Natural killer cell (primary cell): ENCODE measurements around the gene NRF1. TPM values are rescaled to one million over a fixed set of nuclear protein-coding genes. Genes with fewer than 3 reads are reported as not detected.

Experiments
- ATAC-seq, 3 donors: fragments of 150-1000 bp in 2 of 3; fragments of 200-7000 bp in 1 of 3; cut with Tn5 transposase; 1 replicate in 1 of 3; 2 replicates in 2 of 3; pipeline ENCODE4 v1.10.0; 2021; ENCODE audit warnings: mild to moderate bottlenecking in 2 of 3, moderate library complexity in 2 of 3
- DNase-seq, 2 donors: peaks; one replicate each; pipeline versions ENCODE4 v3.0.0 to v3.0.0-alpha.2; 2013 to 2021; ENCODE audit warnings: mixed read lengths in 1 of 2
- H3K27ac ChIP-seq: one replicate; pipeline ENCODE4 v1.5.1; 2013; ENCODE audit warnings: mild to moderate bottlenecking, low read length
- H3K27me3 ChIP-seq: one replicate; pipeline ENCODE4 v1.6.1; 2013; ENCODE audit warnings: low read length; ENCODE audit not compliant: control insufficient read depth, insufficient read depth
- H3K36me3 ChIP-seq: one replicate; pipeline ENCODE4 v1.6.1; 2013; ENCODE audit warnings: low read length; ENCODE audit not compliant: control insufficient read depth, insufficient read depth
- H3K4me1 ChIP-seq: one replicate; pipeline ENCODE4 v1.6.1; 2013; ENCODE audit warnings: low read length; ENCODE audit not compliant: control insufficient read depth, insufficient read depth
- H3K4me3 ChIP-seq: one replicate; pipeline ENCODE4 v1.5.1; 2013; ENCODE audit warnings: low read length
- H3K9me3 ChIP-seq: one replicate; pipeline ENCODE4 v1.6.1; 2013; ENCODE audit warnings: low read length; ENCODE audit not compliant: control insufficient read depth, insufficient read depth
- H3K27ac Mint-ChIP-seq, 2 donors: one replicate each; pipeline ENCODE4 v1.8.0; 2022; ENCODE audit warnings: mild to moderate bottlenecking in 2 of 2, mixed read lengths in 2 of 2, moderate library complexity in 1 of 2
- H3K27me3 Mint-ChIP-seq, 2 donors: one replicate each; pipeline ENCODE4 v1.8.0; 2022; ENCODE audit warnings: low read depth in 2 of 2, mixed read lengths in 2 of 2
- H3K36me3 Mint-ChIP-seq: one replicate; pipeline ENCODE4 v1.8.0; 2022; ENCODE audit warnings: mixed read lengths
- H3K4me1 Mint-ChIP-seq, 2 donors: one replicate each; pipeline ENCODE4 v1.8.0; 2022; ENCODE audit warnings: mixed read lengths in 2 of 2
- H3K4me3 Mint-ChIP-seq: one replicate; pipeline ENCODE4 v1.8.0; 2022; ENCODE audit warnings: mild to moderate bottlenecking, moderate library complexity, mixed read lengths
- H3K9me3 Mint-ChIP-seq, 2 donors: one replicate each; pipeline ENCODE4 v1.8.0; 2022; ENCODE audit warnings: mixed read lengths in 2 of 2
- WGBS: methylation state at CpG from one replicate; pipeline ENCODE4 v1.1.7; 2013; ENCODE audit warnings: missing lambda C conversion rate; ENCODE audit not compliant: insufficient coverage; 5-methylcytosine and 5-hydroxymethylcytosine counted together
- intact Hi-C: fragments of 100-400 bp; cut with micrococcal nuclease; formaldehyde crosslinking; loops from one replicate; pipeline ENCODE4 v1.14.2; 2022
- total RNA-seq, 4 donors: library from RNA; stranded (reverse); fragments of 120-200 nt in 1 of 4; gene quantifications; one replicate each; pipeline versions ENCODE4 v1.2.3 to v1.2.4, GENCODE V29; 2013 to 2022
- TF ChIP-seq, protein P1 (sequence below): fragments of 200-600 bp; IDR thresholded peaks from one replicate; pipeline ENCODE4 v1.8.0; 2022; ENCODE audit warnings: antibody characterized with exemption

The NRF1 gene
- total RNA-seq, 3 donors from 2014 or later (not counting 1 experiment from before 2014, with no cell fraction given), result 39.8 to 43.5 (median 40.1) TPM

DNA sequence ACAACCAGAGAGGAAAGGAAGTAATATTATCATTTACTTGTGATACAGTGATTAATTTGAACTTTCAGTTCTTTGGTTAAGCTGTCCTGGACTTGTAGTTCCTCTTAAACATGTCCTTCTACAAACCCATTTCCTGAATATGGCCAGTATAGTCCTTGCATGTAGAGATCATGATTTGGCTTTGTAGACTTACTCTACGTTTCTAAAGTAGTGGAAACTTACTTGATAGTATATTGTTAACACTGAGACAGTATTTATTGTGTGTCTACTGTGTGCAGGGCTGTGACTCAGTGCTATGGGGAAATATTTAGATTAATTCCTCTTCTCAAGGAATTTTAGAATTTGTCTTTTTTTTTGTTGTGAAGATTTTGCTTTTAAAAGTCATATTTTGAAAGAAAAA, 109.5 kb downstream of the NRF1 start:
- H3K27me3 ChIP-seq, result no peaks in the 10 kb centered on the region
- TF ChIP-seq, protein P1, sequence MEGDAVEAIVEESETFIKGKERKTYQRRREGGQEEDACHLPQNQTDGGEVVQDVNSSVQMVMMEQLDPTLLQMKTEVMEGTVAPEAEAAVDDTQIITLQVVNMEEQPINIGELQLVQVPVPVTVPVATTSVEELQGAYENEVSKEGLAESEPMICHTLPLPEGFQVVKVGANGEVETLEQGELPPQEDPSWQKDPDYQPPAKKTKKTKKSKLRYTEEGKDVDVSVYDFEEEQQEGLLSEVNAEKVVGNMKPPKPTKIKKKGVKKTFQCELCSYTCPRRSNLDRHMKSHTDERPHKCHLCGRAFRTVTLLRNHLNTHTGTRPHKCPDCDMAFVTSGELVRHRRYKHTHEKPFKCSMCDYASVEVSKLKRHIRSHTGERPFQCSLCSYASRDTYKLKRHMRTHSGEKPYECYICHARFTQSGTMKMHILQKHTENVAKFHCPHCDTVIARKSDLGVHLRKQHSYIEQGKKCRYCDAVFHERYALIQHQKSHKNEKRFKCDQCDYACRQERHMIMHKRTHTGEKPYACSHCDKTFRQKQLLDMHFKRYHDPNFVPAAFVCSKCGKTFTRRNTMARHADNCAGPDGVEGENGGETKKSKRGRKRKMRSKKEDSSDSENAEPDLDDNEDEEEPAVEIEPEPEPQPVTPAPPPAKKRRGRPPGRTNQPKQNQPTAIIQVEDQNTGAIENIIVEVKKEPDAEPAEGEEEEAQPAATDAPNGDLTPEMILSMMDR, result no peak
- DNase-seq, result no peak
- peaks cover 35% of the 10 kb centered on the region for H3K36me3 Mint-ChIP-seq
- no peak overlapping the region for H3K4me3 Mint-ChIP-seq
- H3K4me1 Mint-ChIP-seq, result no peaks in the 10 kb centered on the region
- no peak overlapping the region for H3K27ac ChIP-seq
- ATAC-seq, result no peak
- 57% methylated on average over 1 of the region's 1 CpG for WGBS
- H3K4me3 ChIP-seq, result no peak overlapping the region
- H3K36me3 ChIP-seq, result peaks cover 63% of the 10 kb centered on the region
- no peaks in the 10 kb centered on the region for H3K4me1 ChIP-seq
- H3K9me3 ChIP-seq, result no peaks in the 10 kb centered on the region
- H3K27ac Mint-ChIP-seq, result no peak overlapping the region
- intact Hi-C loops, result no loop called here
- no peaks in the 10 kb centered on the region for H3K9me3 Mint-ChIP-seq
- no peaks in the 10 kb centered on the region for H3K27me3 Mint-ChIP-seq

DNA sequence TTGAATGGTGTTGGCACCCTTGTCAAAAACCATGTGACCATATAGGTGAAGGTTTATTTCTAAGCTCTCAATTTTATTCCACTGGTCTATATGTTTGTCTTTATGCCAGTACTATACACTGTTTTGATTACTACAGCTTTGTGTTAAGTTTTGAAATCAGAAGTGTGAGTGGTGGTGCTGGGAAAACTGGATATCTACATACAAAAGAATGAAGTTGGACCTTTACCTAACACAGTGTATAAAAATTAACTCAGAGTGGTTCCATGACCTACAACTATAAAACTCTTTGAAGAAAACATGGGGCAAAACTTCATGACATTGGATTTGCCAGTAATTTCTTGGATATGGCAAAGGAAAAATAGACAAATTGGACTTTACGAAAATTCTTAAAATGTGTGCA, 112.2 kb downstream of the NRF1 start:
- H3K36me3 Mint-ChIP-seq, result peaks cover 28% of the 10 kb centered on the region
- no peak for DNase-seq
- Histone ChIP-seq H3K36me3 (peaks cover 63% of the 10 kb centered on the region), H3K4me3 (no peak overlapping the region), H3K27me3 (no peaks in the 10 kb centered on the region), H3K27ac (no peak overlapping the region), H3K4me1 (no peaks in the 10 kb centered on the region), H3K9me3 (no peaks in the 10 kb centered on the region)
- ATAC-seq, result no peak
- no peaks in the 10 kb centered on the region for H3K27me3 Mint-ChIP-seq
- WGBS, result 100% methylated on average over 1 of the region's 1 CpG
- TF ChIP-seq, protein P1, result no peak
- no peak overlapping the region for H3K27ac Mint-ChIP-seq
- H3K4me1 Mint-ChIP-seq, result no peaks in the 10 kb centered on the region
- no peaks in the 10 kb centered on the region for H3K9me3 Mint-ChIP-seq
- H3K4me3 Mint-ChIP-seq, result no peak overlapping the region
- intact Hi-C loops, result no loop called here

- 82% methylated on average over 3 of the region's 3 CpGs for WGBS
- DNase-seq (no peak), ATAC-seq (no peak)
- Histone ChIP-seq H3K36me3 (peaks cover 68% of the 10 kb centered on the region), H3K27ac (no peak overlapping the region), H3K4me1 (no peaks in the 10 kb centered on the region), H3K4me3 (no peak overlapping the region), H3K9me3 (no peaks in the 10 kb centered on the region), H3K27me3 (no peaks in the 10 kb centered on the region)
- no peak overlapping the region for H3K27ac Mint-ChIP-seq
- peaks cover 24% of the 10 kb centered on the region for H3K36me3 Mint-ChIP-seq
- TF ChIP-seq, protein P1, result no peak
- no peak overlapping the region for H3K4me3 Mint-ChIP-seq
- no peaks in the 10 kb centered on the region for H3K9me3 Mint-ChIP-seq
- intact Hi-C loops, result no loop called here
- no peaks in the 10 kb centered on the region for H3K27me3 Mint-ChIP-seq
- H3K4me1 Mint-ChIP-seq, result no peaks in the 10 kb centered on the region
Observed at GRCh38 chr7:129724796-129725195, 113.3 kb downstream of the NRF1 start.

GRCh38 chr7:129728875-129729467, 117.5 kb downstream of the NRF1 start:
- H3K27ac ChIP-seq, result no peak overlapping the region
- no peaks in the 10 kb centered on the region for H3K27me3 ChIP-seq
- Mint-ChIP-seq H3K4me3 (no peak overlapping the region), H3K36me3 (peaks cover 10% of the 10 kb centered on the region), H3K27me3 (no peaks in the 10 kb centered on the region), H3K9me3 (no peaks in the 10 kb centered on the region), H3K4me1 (peaks cover 0 to 4% of the 10 kb centered on the region in 2 donors), H3K27ac (no peak overlapping the region)
- peaks cover 66% of the 10 kb centered on the region for H3K36me3 ChIP-seq
- TF ChIP-seq, protein P1, result no peak
- ATAC-seq, result no peak
- 98% methylated on average over 4 of the region's 5 CpGs for WGBS
- intact Hi-C loops, result no loop called here
- H3K4me1 ChIP-seq, result no peaks in the 10 kb centered on the region
- no peaks in the 10 kb centered on the region for H3K9me3 ChIP-seq
- DNase-seq, result no peak
- H3K4me3 ChIP-seq, result no peak overlapping the region
